K562 (cell line): ENCODE measurements around the gene ART1. TPM values are rescaled to one million over a fixed set of nuclear protein-coding genes. Genes with fewer than 3 reads are reported as not detected.

ENCODE experiments used
- NUFIP1 ChIP-seq: fragments of 450-650 bp; IDR thresholded peaks from 2 replicates; pipeline ENCODE4 v1.6.1; 2018; ENCODE audit not compliant: partially characterized antibody
- SREBF2 ChIP-seq: sonication (generic); formaldehyde crosslinking; IDR thresholded peaks from 2 replicates; pipeline ENCODE4 v1.4.0; 2020; ENCODE audit warnings: mild to moderate bottlenecking, missing genetic modification reagents
- ZEB2 ChIP-seq: fragments of 450-650 bp; IDR thresholded peaks from 2 replicates; pipeline ENCODE4 v1.6.1; 2016
- ZNF217 ChIP-seq: sonication (generic); formaldehyde crosslinking; IDR thresholded peaks from 2 replicates; pipeline ENCODE4 v1.8.0; 2022; ENCODE audit warnings: mild to moderate bottlenecking, missing genetic modification reagents
- ZNF551 ChIP-seq: fragments of 250-450 bp; sonication (Bioruptor Pico); IDR thresholded peaks from 2 replicates; pipeline ENCODE4 v1.5.0; 2021; ENCODE audit warnings: mild to moderate bottlenecking, moderate library complexity
- polyA plus RNA-seq, 8 experiments: library from polyadenylated mRNA; depleted of rRNA in 4 of 8; stranded (reverse) in 5 of 8; unstranded in 3 of 8; fragments of >200 nt; fragmentation: Nextera tagmentation in 2 of 8; fragmentation: Illumina TruSeq in 1 of 8; extraction: Ambion mirVana in 2 of 8; extraction: Trizol in 1 of 8; gene quantifications; 2 replicates each; pipeline versions ENCODE4 v1.2.1 to v1.2.3, GENCODE V29; 2011 to 2014; ENCODE audit warnings: inconsistent platforms in 1 of 8, missing spikeins in 1 of 8
- total RNA-seq, 7 experiments: library from RNA; depleted of rRNA in 6 of 7; stranded (reverse); fragments of >200 nt in 6 of 7; fragmentation: Illumina TruSeq in 2 of 7; extraction: Trizol in 2 of 7; gene quantifications; 2 replicates each; pipeline versions ENCODE4 v1.2.1 to v1.2.3, GENCODE V29; 2011 to 2021; ENCODE audit warnings: low replicate concordance in 1 of 7
- TF ChIP-seq, protein P1 (sequence below): fragments of 450-650 bp; IDR thresholded peaks from 2 replicates; pipeline ENCODE4 v1.6.1; 2016; ENCODE audit warnings: borderline replicate concordance
- TF ChIP-seq, protein P2 (sequence below): sonication (generic); formaldehyde crosslinking; IDR thresholded peaks from 2 replicates; pipeline ENCODE4 v1.8.1; 2023; ENCODE audit warnings: missing genetic modification reagents, mild to moderate bottlenecking, borderline replicate concordance

Gene ART1
- total and polyA plus RNA-seq, 9 of the 15 experiments (the other 6 are each of a cell fraction or from before 2014, with no cell fraction given): not detected

DNA sequence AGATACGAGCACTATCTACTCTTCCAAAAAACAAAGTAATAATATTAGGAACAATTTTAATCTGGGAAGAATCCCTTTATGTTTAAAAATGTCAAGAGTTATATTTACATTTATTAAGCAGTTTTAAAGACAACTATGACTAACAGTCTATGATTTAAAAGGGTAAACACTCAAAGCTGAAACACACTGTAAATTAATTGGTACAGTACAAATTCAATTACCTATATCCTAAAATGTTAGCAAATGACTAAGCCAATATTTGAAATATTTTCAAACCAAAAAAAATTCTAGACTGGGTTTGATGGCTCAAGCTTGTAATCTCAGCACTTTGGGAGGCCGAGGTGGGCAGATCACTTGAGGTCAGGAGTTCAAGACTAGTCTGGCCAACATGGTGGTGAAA, 62.2 kb downstream of the ART1 start (continued):
- TF ChIP-seq, protein P1, sequence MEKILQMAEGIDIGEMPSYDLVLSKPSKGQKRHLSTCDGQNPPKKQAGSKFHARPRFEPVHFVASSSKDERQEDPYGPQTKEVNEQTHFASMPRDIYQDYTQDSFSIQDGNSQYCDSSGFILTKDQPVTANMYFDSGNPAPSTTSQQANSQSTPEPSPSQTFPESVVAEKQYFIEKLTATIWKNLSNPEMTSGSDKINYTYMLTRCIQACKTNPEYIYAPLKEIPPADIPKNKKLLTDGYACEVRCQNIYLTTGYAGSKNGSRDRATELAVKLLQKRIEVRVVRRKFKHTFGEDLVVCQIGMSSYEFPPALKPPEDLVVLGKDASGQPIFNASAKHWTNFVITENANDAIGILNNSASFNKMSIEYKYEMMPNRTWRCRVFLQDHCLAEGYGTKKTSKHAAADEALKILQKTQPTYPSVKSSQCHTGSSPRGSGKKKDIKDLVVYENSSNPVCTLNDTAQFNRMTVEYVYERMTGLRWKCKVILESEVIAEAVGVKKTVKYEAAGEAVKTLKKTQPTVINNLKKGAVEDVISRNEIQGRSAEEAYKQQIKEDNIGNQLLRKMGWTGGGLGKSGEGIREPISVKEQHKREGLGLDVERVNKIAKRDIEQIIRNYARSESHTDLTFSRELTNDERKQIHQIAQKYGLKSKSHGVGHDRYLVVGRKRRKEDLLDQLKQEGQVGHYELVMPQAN: no peak
- TF ChIP-seq NUFIP1 (no peak), ZNF217 (no peak), ZEB2 (no peak), ZNF551 (CRISPR knock-in tag) (no peak), SREBF2 (CRISPR knock-in tag) (no peak)
- TF ChIP-seq, protein P2, sequence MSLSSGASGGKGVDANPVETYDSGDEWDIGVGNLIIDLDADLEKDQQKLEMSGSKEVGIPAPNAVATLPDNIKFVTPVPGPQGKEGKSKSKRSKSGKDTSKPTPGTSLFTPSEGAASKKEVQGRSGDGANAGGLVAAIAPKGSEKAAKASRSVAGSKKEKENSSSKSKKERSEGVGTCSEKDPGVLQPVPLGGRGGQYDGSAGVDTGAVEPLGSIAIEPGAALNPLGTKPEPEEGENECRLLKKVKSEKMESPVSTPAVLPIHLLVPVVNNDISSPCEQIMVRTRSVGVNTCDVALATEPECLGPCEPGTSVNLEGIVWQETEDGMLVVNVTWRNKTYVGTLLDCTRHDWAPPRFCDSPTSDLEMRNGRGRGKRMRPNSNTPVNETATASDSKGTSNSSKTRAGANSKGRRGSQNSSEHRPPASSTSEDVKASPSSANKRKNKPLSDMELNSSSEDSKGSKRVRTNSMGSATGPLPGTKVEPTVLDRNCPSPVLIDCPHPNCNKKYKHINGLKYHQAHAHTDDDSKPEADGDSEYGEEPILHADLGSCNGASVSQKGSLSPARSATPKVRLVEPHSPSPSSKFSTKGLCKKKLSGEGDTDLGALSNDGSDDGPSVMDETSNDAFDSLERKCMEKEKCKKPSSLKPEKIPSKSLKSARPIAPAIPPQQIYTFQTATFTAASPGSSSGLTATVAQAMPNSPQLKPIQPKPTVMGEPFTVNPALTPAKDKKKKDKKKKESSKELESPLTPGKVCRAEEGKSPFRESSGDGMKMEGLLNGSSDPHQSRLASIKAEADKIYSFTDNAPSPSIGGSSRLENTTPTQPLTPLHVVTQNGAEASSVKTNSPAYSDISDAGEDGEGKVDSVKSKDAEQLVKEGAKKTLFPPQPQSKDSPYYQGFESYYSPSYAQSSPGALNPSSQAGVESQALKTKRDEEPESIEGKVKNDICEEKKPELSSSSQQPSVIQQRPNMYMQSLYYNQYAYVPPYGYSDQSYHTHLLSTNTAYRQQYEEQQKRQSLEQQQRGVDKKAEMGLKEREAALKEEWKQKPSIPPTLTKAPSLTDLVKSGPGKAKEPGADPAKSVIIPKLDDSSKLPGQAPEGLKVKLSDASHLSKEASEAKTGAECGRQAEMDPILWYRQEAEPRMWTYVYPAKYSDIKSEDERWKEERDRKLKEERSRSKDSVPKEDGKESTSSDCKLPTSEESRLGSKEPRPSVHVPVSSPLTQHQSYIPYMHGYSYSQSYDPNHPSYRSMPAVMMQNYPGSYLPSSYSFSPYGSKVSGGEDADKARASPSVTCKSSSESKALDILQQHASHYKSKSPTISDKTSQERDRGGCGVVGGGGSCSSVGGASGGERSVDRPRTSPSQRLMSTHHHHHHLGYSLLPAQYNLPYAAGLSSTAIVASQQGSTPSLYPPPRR: no peak
